ENCODE results near the gene CTNND2.

The CTNND2 gene

GRCh38 chr5:11311272-11311671 lies 593.0 kb downstream of the CTNND2 start:
- H3K36me3 Mint-ChIP-seq (ENCODE audit: low read depth) = no peaks in the 10 kb centered on the region
- no peaks in the 10 kb centered on the region for H3K9me3 Mint-ChIP-seq
- H3K27ac Mint-ChIP-seq = no peak overlapping the region

GRCh38 chr5:11310158-11310557 lies 594.1 kb downstream of the CTNND2 start:
- no peak for DNase-seq
- Mint-ChIP-seq H3K36me3 (ENCODE audit: low read depth) (no peaks in the 10 kb centered on the region), H3K9me3 (no peaks in the 10 kb centered on the region), H3K4me1 (ENCODE audit: low read depth) (no peaks in the 10 kb centered on the region), H3K27ac (no peak overlapping the region), H3K27me3 (no peaks in the 10 kb centered on the region), H3K4me3 (no peak overlapping the region)

More at GRCh38 chr5:11311272-11311671, 593.0 kb downstream of the CTNND2 start:
- H3K4me1 Mint-ChIP-seq (ENCODE audit: low read depth) = no peaks in the 10 kb centered on the region
- DNase-seq = no peak
- H3K4me3 Mint-ChIP-seq = no peak overlapping the region
- no peaks in the 10 kb centered on the region for H3K27me3 Mint-ChIP-seq

GRCh38 chr5:11306365-11306764 lies 597.9 kb downstream of the CTNND2 start:
- no peak for DNase-seq
- no peak overlapping the region for H3K4me3 Mint-ChIP-seq
- no peaks in the 10 kb centered on the region for H3K9me3 Mint-ChIP-seq
- H3K4me1 Mint-ChIP-seq (ENCODE audit: low read depth) = no peaks in the 10 kb centered on the region
- H3K27ac Mint-ChIP-seq = no peak overlapping the region
- H3K27me3 Mint-ChIP-seq = no peaks in the 10 kb centered on the region
- no peaks in the 10 kb centered on the region for H3K36me3 Mint-ChIP-seq (ENCODE audit: low read depth)

- DNase-seq = no peak
- Mint-ChIP-seq H3K27ac (no peak overlapping the region), H3K9me3 (no peaks in the 10 kb centered on the region), H3K27me3 (no peaks in the 10 kb centered on the region), H3K36me3 (ENCODE audit: low read depth) (no peaks in the 10 kb centered on the region), H3K4me3 (no peak overlapping the region), H3K4me1 (ENCODE audit: low read depth) (no peaks in the 10 kb centered on the region)
These were observed 599.0 kb downstream of the CTNND2 start for GRCh38 chr5:11305245-11305644.

GRCh38 chr5:11304641-11305040 lies 599.6 kb downstream of the CTNND2 start:
- no peak overlapping the region for H3K4me3 Mint-ChIP-seq
- H3K27me3 Mint-ChIP-seq = no peaks in the 10 kb centered on the region
- H3K36me3 Mint-ChIP-seq (ENCODE audit: low read depth) = no peaks in the 10 kb centered on the region
- H3K4me1 Mint-ChIP-seq (ENCODE audit: low read depth) = no peaks in the 10 kb centered on the region
- DNase-seq = no peak
- H3K9me3 Mint-ChIP-seq = no peaks in the 10 kb centered on the region
- no peak overlapping the region for H3K27ac Mint-ChIP-seq

GRCh38 chr5:11302663-11303062 lies 601.6 kb downstream of the CTNND2 start:
- Mint-ChIP-seq H3K4me1 (ENCODE audit: low read depth) (no peaks in the 10 kb centered on the region), H3K36me3 (ENCODE audit: low read depth) (no peaks in the 10 kb centered on the region), H3K27ac (no peak overlapping the region), H3K4me3 (no peak overlapping the region), H3K27me3 (no peaks in the 10 kb centered on the region), H3K9me3 (no peaks in the 10 kb centered on the region)
- DNase-seq = no peak

- no peak for DNase-seq
- Mint-ChIP-seq H3K4me1 (ENCODE audit: low read depth) (no peaks in the 10 kb centered on the region), H3K27ac (no peak overlapping the region), H3K36me3 (ENCODE audit: low read depth) (no peaks in the 10 kb centered on the region), H3K27me3 (no peaks in the 10 kb centered on the region), H3K9me3 (no peaks in the 10 kb centered on the region), H3K4me3 (no peak overlapping the region)
These were observed 603.1 kb downstream of the CTNND2 start for GRCh38 chr5:11301171-11301570.

- Mint-ChIP-seq H3K27ac (no peak overlapping the region), H3K36me3 (ENCODE audit: low read depth) (no peaks in the 10 kb centered on the region), H3K27me3 (no peaks in the 10 kb centered on the region), H3K4me3 (no peak overlapping the region), H3K9me3 (no peaks in the 10 kb centered on the region), H3K4me1 (ENCODE audit: low read depth) (no peaks in the 10 kb centered on the region)
- no peak for DNase-seq
These were observed 603.5 kb downstream of the CTNND2 start for GRCh38 chr5:11300736-11301135.

- no peak for DNase-seq
- Mint-ChIP-seq H3K36me3 (ENCODE audit: low read depth) (no peaks in the 10 kb centered on the region), H3K27ac (no peak overlapping the region), H3K27me3 (peaks cover 2% of the 10 kb centered on the region), H3K4me3 (no peak overlapping the region), H3K9me3 (no peaks in the 10 kb centered on the region), H3K4me1 (ENCODE audit: low read depth) (no peaks in the 10 kb centered on the region)
These were observed 605.4 kb downstream of the CTNND2 start for GRCh38 chr5:11298877-11299276.

- DNase-seq = no peak
- Mint-ChIP-seq H3K36me3 (ENCODE audit: low read depth) (no peaks in the 10 kb centered on the region), H3K27me3 (peaks cover 6% of the 10 kb centered on the region), H3K4me3 (no peak overlapping the region), H3K4me1 (ENCODE audit: low read depth) (no peaks in the 10 kb centered on the region), H3K27ac (no peak overlapping the region), H3K9me3 (no peaks in the 10 kb centered on the region)
These were observed 610.7 kb downstream of the CTNND2 start for GRCh38 chr5:11293523-11293922.

- Mint-ChIP-seq H3K27me3 (peaks cover 6% of the 10 kb centered on the region), H3K9me3 (no peaks in the 10 kb centered on the region), H3K36me3 (ENCODE audit: low read depth) (no peaks in the 10 kb centered on the region), H3K4me1 (ENCODE audit: low read depth) (no peaks in the 10 kb centered on the region), H3K4me3 (no peak overlapping the region), H3K27ac (no peak overlapping the region)
- DNase-seq = no peak
These were observed 611.4 kb downstream of the CTNND2 start for GRCh38 chr5:11292648-11293356.

- Mint-ChIP-seq H3K27ac (no peak overlapping the region), H3K9me3 (no peaks in the 10 kb centered on the region), H3K4me1 (ENCODE audit: low read depth) (no peaks in the 10 kb centered on the region), H3K4me3 (no peak overlapping the region), H3K36me3 (ENCODE audit: low read depth) (no peaks in the 10 kb centered on the region), H3K27me3 (peaks cover 6% of the 10 kb centered on the region)
- DNase-seq = no peak
These were observed 614.5 kb downstream of the CTNND2 start for GRCh38 chr5:11289733-11290132.

GRCh38 chr5:11289208-11289607 lies 615.0 kb downstream of the CTNND2 start:
- Mint-ChIP-seq H3K27me3 (peaks cover 6% of the 10 kb centered on the region), H3K36me3 (ENCODE audit: low read depth) (no peaks in the 10 kb centered on the region), H3K27ac (no peak overlapping the region), H3K4me1 (ENCODE audit: low read depth) (no peaks in the 10 kb centered on the region), H3K9me3 (no peaks in the 10 kb centered on the region), H3K4me3 (no peak overlapping the region)
- DNase-seq = no peak

- Mint-ChIP-seq H3K4me3 (no peak overlapping the region), H3K36me3 (ENCODE audit: low read depth) (no peaks in the 10 kb centered on the region), H3K9me3 (peaks cover 11% of the 10 kb centered on the region), H3K4me1 (ENCODE audit: low read depth) (no peaks in the 10 kb centered on the region), H3K27me3 (no peaks in the 10 kb centered on the region), H3K27ac (no peak overlapping the region)
- no peak for DNase-seq
These were observed 622.4 kb downstream of the CTNND2 start for GRCh38 chr5:11281842-11282241.

- H3K9me3 Mint-ChIP-seq = peaks cover 6% of the 10 kb centered on the region
- DNase-seq = no peak
- no peak overlapping the region for H3K4me3 Mint-ChIP-seq
- no peaks in the 10 kb centered on the region for H3K36me3 Mint-ChIP-seq (ENCODE audit: low read depth)
- no peak overlapping the region for H3K27ac Mint-ChIP-seq
- no peaks in the 10 kb centered on the region for H3K4me1 Mint-ChIP-seq (ENCODE audit: low read depth)
- peaks cover 2% of the 10 kb centered on the region for H3K27me3 Mint-ChIP-seq
These were observed 626.9 kb downstream of the CTNND2 start for GRCh38 chr5:11277323-11277722.
